HG03060 (cell line): ENCODE data around the gene CCDC167.
"Not testable (repeated sequence)": the region's sequence is repeated elsewhere in the genome, so short reads cannot be mapped to it uniquely, and the experiment has no call there.

Source experiments
- ATAC-seq: cut with Tn5 transposase; IDR thresholded peaks from one replicate; pipeline ENCODE4 v1.9.1; 2021; ENCODE audit warnings: low read depth, moderate number of reproducible peaks; ENCODE audit not compliant: unreplicated experiment

Gene CCDC167

GRCh38 chr6:37477656-37478435, 21.8 kb downstream of the CCDC167 start:
- ATAC-seq = no peak

DNA sequence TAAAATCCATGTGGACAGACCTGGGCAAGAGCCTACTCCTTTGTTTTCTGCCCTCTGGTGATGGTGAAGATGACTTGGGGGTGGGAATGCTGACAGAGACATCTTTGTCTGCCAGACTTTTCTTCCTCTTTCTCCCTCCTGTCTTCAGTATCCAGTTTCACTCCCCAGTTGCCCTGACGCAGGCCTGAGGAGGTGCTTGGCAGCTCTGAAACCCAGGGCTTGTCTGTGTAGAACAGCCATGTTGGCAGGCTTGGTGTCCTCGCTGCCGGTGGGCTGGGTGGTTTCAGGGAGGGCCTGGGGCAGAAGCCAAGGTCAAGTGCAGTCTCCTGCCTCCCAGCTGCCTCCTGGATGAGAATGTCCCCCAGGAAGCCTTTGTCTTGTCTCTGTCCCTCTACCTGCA, 22.5 kb downstream of the CCDC167 start:
- no peak for ATAC-seq

DNA sequence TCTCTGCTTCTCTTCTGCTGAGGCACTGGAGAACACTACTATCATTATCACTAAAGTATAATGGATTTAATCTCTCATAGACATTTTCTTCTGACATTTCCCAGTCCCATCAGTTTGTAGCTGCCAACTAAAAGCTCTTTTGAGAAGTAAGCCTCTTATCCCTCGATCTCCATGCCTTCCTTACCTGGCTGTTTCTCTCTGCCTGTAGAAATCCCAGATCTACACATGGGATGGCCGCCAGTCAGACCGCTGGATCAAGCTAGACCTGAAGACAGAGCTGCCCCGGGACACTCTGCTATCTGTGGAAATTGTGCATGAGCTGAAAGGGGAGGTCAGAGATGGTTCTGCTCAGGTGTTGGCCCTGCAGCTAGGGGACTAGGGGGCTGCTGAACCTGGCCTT, 25.4 kb downstream of the CCDC167 start:
- ATAC-seq = no peak

GRCh38 chr6:37473364-37474095, 26.2 kb downstream of the CCDC167 start:
- no peak for ATAC-seq

DNA sequence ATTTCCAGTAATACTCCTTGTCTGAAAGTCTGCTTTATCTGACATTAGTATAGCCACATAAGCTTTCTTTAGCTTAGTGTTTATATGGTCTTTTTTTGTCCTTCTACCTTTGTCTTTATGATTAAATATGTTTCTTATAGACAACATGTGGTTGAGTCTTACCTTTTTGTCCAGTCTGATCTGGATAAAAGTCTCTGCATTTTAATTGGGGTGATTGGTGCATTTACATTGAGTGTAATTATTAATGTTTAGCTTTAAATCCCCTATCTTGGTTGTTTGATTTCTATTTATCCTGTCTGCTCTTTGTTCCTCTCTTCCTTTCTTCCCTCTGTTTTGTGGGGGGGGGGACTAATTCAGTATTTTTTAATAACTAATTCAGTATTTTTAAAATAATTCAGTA, 32.0 kb downstream of the CCDC167 start:
- ATAC-seq = no peak

GRCh38 chr6:37463110-37463509, 36.6 kb downstream of the CCDC167 start:
- ATAC-seq = no peak

DNA sequence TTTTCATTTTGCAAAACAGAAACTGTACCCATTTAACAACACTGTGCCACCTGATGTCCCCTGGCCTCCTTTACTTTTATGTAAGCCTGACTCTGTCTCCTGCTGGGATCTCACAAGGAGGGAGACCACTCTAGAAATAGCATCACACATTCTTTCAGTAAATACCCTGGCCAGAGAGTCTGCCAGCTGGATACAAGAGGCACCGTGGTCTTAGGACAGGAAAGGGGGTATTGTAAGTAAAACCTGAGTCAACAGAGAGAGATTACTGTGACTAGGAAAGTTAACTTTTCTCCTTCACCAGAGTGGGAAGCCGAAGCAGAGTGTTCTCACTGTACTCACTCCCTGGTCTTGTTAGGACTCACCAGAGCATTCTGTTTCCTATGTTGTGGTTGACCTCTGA, 38.9 kb downstream of the CCDC167 start:
- no peak for ATAC-seq

DNA sequence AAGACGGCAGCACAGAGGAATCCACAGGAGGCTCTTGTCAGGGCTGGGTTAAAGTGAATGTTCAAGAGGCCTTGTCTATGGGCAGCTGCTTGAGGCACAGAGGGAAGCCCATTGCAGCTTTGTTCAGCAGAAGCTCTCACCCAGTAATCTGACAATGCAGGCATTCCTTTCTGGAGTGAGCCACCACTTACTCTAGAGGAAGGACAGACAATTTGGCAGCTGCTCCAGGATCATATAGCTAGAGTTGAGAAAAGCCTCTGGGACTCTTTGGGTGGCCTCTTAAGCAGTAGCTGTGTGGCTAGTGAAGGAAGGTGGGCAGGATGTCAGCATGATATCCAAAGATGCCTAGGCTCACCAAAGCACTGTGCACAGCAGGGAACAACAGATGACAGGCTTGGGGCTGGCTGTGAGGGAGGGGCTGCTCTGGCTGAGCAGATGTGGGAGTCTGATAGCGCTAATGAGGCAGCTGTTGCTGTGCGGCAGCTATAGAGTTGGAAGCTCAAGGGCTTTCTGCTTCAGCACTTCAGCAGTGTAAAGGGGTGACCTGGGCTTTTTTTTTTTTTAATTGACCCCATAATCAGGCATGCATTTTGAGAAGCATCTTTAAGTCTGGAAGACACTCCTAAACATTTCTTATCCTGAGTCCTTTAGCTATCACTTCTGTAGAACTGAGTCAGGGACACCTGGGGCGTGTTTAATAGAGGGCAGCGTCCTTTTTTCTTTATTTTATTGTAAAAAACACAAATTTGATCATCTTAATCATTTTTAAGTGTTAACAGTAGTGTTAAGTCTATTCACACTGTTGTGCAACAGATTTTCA, 39.5 kb downstream of the CCDC167 start:
- no peak for ATAC-seq

DNA sequence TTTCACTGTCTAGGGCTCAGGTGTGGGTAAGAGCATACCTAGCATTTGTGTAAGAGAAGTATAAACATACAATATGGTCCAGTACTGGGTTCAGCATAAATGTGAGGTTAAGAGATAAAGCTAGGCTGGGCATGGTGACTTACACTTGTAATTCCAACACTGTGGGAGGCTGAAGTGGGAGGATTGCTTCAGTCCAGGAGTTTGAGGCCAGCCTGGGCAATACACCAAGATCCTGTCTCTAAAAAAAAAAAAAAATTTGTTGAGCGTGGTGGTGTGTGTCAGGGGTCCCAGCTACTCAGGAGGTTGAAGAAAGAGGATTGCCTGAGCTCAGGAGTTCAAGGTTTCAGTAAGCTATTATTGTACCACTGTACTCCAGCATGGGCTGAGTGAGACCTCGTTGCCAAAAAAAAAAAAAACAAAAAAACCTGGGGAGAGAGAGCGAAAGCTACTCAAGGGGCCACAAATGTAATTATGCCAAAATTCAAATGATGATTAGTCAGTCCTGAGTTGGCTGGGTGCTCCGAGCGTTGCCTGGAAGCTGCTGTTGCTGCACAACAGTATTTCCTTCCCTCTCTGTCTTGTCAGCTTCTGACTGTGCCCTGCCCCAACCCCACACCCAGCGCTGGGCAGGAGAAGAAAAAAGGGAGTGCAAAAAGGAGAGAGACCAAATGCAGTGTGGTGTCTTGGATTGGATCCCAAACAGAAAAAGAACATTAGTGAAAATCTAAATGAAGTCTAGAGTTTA, 42.7 kb downstream of the CCDC167 start:
- no peak for ATAC-seq

DNA sequence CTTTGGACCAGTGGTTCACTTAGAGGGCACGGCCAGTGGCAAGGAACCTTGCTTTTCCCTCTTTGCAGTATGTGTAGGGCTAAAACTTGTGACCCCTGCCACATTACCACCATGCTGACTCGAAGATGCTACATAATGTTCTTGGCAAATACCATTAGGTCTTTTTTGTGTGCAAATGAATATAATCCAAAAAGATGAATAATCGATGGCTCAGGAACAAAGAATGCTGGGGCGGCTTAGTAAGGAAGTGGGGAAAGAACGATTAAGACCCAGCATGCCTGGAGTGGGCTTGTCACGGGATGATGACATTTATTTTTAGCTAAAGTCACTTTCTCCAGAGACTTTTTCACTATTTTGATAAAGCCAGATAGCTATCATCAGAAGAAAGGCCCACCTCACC, 43.6 kb downstream of the CCDC167 start:
- no peak for ATAC-seq

DNA sequence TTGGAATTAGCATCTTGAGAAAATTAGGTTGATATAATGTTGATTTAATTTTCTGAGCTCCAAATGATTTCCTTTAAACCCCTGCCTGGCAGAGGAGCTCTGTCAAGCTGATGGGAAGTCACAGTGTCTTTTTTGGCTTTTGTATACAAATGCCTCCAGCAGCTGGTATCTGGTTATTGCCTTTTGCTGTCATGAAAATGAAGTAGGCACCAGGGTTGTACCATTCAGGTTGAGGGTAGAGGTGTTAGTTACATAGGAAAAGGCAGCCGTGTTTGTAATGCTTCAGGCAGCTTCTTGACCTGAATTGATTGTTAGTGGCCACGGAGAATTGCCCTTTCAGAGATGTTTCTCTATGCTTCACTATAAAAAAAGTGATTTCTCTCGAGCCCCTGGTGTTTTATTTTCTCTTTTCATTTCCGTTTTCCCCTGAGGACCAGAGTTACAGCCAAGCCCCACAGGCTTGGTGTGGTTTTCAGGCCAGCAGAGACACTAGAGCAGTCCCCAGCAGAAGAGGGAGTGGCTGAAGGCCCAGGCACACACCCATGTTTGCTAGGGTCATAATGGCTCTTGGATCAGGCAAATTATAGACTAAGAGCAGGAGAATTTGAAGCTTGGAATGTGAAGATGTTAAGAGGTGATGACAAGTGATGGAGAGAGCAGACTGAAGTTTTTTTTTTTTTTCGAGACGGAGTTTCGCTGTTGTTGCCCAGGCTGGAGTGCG, 45.1 kb downstream of the CCDC167 start:
- ATAC-seq = no peak

DNA sequence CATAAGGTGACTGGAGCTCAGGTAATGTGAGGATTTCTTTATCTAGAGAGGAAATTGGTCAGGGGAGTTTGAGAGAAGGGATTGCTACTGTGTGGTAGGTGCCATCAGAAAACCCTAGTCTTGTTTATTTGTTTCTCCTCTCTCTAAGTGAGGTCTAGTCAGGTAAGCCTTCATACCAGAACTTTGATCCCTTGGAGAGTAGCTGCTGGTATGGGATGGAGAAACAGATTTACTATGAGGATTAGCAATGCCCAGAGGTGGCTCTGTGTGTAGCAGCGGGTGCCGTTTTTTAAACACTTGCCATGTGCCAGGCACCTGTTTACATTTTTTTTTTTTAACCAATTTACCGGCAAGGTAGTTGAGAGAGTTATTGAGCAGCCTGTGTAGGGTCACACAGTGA, 47.2 kb downstream of the CCDC167 start:
- ATAC-seq = no peak

GRCh38 chr6:37451441-37452193, 48.1 kb downstream of the CCDC167 start:
- no peak for ATAC-seq

DNA sequence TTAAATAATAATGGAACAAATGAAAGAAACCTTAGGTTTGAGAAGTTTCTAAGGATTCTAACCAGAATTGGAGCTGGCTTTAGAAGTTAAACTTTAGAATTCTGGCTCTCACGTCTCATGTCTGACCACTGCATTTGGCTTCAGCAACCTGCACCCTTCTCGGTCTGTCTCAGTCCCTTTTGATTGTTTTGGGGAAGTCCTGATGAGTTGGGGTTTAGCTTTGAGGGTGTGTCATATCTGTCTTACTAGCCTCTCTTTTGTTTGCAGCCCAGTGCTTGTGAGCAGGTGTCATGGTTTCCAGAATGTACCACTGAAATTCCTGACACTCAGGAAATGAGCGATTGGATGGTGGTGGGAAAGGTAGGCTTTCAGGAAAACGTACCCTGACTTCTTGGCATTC, 49.7 kb downstream of the CCDC167 start:
- ATAC-seq = no peak

- ATAC-seq = not testable (repeated sequence)
Observed at GRCh38 chr6:37443216-37443542, 56.5 kb downstream of the CCDC167 start.

GRCh38 chr6:37442416-37443215, 57.1 kb downstream of the CCDC167 start:
- no peak for ATAC-seq

- no peak for ATAC-seq
Observed at GRCh38 chr6:37441651-37442050, 58.0 kb downstream of the CCDC167 start.

DNA sequence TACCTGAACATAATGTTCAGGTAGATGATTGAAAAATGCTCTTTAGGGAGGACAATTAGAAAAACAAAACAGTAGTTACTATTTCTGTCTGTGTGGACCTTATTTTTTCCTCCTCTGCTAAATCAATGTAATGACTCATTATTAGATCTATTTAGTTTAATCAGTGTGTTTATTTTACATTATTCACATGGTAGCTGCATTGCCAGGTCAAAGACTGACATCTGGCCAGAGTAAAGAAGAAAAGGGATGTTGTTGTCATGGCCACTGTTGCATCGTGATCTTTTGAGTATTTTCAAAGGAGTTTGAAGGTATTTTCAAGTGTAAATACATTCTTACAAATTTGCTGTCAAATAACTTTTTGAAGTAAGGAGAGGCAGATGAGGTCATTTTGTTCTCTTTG, 60.8 kb downstream of the CCDC167 start:
- ATAC-seq = no peak

DNA sequence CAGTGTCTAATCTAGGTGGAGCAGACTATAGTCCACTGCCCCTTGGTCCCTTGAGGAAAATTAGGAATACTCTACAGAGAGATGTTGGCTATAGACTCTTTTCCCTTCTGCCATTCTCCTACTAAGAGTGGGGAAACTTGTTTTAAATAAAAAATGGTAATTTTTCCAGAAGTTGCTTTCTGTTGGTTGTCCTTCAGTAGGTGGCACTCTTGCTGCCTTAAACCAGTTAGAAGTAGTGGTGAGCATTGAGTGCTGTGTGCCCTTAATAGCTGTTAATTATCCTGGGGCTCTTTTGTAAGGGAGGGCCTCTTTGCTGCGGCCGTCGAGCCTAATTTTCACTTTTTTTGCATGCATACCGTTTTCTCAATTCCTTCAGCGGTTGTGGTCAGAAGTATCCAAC, 63.9 kb downstream of the CCDC167 start:
- ATAC-seq = no peak
